ENCODE results near the gene TNFSF13.

Gene TNFSF13

DNA sequence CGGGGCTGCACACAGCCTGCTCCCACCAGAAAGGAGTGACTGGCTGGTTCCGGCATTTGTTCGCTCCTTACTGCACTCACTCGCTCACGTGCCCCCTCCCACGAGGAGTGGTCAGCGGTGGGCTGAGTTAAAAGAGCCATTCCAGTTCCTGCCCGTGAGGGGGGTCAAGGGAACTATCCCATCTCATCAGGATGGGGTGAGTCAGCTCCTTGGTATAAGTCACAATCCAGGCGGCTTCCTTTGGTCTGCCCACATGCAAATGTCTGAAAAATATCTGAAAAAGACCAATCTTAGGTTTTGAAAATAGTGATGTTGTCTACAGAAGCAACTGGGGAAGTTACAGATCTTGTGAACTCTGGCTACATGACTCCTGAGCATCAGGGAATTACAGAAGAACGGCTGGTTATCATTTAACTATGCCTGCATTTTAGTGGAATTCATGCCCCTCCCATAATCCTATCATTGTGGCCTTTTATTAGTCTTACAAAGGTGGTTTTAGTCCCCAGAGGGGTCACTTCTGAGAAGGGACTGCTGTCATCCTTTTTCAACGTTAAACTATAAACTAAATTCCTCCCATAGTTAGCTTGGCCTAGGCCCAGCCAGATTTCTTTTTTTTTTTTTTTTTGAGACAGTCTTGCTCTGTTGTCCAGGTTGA lies 19.5 kb upstream of the TNFSF13 start:
- DNase-seq (ENCODE audit: low spot score) (no peak), ATAC-seq (ENCODE audit: low read depth) (no peak)
- no peaks in the 10 kb centered on the region for H3K4me1 ChIP-seq (ENCODE audit: insufficient read depth, poor library complexity, severe bottlenecking)
- H3K4me3 ChIP-seq (ENCODE audit: severe bottlenecking): no peak overlapping the region
- no peaks in the 10 kb centered on the region for H3K9me3 ChIP-seq (ENCODE audit: severe bottlenecking)
- no peaks in the 10 kb centered on the region for H3K27me3 ChIP-seq (ENCODE audit: insufficient read depth, poor library complexity, severe bottlenecking)
- H3K27ac ChIP-seq (ENCODE audit: poor library complexity, severe bottlenecking): no peak overlapping the region
- TF ChIP-seq, protein P1, sequence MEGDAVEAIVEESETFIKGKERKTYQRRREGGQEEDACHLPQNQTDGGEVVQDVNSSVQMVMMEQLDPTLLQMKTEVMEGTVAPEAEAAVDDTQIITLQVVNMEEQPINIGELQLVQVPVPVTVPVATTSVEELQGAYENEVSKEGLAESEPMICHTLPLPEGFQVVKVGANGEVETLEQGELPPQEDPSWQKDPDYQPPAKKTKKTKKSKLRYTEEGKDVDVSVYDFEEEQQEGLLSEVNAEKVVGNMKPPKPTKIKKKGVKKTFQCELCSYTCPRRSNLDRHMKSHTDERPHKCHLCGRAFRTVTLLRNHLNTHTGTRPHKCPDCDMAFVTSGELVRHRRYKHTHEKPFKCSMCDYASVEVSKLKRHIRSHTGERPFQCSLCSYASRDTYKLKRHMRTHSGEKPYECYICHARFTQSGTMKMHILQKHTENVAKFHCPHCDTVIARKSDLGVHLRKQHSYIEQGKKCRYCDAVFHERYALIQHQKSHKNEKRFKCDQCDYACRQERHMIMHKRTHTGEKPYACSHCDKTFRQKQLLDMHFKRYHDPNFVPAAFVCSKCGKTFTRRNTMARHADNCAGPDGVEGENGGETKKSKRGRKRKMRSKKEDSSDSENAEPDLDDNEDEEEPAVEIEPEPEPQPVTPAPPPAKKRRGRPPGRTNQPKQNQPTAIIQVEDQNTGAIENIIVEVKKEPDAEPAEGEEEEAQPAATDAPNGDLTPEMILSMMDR (IDR thresholded peaks at IDR 0.05; ENCODE audit: poor library complexity, severe bottlenecking): no peak
- H3K36me3 ChIP-seq (ENCODE audit: low read depth): no peaks in the 10 kb centered on the region

DNA sequence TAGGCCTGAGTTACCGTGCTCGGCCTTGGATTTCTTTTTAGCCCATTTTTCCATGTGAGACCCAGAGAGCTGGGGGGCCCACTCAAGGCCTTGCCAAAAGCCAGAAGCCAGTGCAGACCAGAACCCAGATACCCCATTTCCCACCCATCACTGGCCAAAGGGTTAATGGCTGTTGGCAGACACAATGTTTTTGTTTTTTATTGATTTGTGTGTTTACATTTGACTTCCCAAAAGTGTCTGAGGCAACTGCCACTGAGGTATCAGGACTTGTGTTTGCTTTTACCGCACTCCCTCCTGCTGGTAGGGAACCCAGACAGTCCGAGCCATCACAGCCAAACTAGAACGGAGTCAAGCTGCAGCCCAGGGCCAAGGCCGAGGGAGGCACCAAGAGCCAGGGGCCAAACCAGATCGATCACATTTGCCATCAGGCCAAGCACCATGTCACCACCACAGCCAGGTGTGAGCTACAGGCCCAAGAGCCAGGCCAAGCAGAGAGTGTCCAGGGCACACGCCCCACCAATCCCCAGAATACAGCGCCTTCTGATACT lies 17.4 kb upstream of the TNFSF13 start:
- H3K4me1 ChIP-seq (ENCODE audit: insufficient read depth, poor library complexity, severe bottlenecking): no peaks in the 10 kb centered on the region
- no peak overlapping the region for H3K4me3 ChIP-seq (ENCODE audit: severe bottlenecking)
- TF ChIP-seq, protein P1 (IDR thresholded peaks at IDR 0.05; ENCODE audit: poor library complexity, severe bottlenecking): no peak
- no peak for ATAC-seq (ENCODE audit: low read depth)
- no peaks in the 10 kb centered on the region for H3K36me3 ChIP-seq (ENCODE audit: low read depth)
- DNase-seq (ENCODE audit: low spot score): no peak
- no peaks in the 10 kb centered on the region for H3K9me3 ChIP-seq (ENCODE audit: severe bottlenecking)
- H3K27me3 ChIP-seq (ENCODE audit: insufficient read depth, poor library complexity, severe bottlenecking): no peaks in the 10 kb centered on the region
- no peak overlapping the region for H3K27ac ChIP-seq (ENCODE audit: poor library complexity, severe bottlenecking)

DNA sequence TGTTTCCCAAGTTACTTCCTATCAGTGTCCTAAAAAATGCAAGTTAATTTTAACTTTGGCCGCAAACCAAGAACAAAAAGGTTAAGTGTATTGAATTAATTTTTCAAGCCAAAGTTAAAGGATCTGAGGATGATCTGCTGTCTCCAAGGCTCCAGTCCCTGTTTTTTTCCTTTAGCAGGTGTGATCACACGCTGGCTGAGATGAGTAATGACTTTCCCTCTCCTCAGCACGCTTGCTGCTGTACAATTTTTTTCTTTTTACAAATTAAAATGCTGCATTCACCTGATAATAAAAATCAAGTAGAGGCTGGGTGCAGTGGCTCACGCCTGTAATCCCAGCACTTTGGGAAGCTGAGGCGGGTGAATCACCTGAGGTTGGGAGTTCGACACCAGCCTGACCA lies 13.6 kb upstream of the TNFSF13 start:
- H3K4me1 ChIP-seq (ENCODE audit: insufficient read depth, poor library complexity, severe bottlenecking): no peaks in the 10 kb centered on the region
- no peak for ATAC-seq (ENCODE audit: low read depth)
- no peaks in the 10 kb centered on the region for H3K36me3 ChIP-seq (ENCODE audit: low read depth)
- no peaks in the 10 kb centered on the region for H3K27me3 ChIP-seq (ENCODE audit: insufficient read depth, poor library complexity, severe bottlenecking)
- H3K27ac ChIP-seq (ENCODE audit: poor library complexity, severe bottlenecking): no peak overlapping the region
- no peaks in the 10 kb centered on the region for H3K9me3 ChIP-seq (ENCODE audit: severe bottlenecking)
- no peak overlapping the region for H3K4me3 ChIP-seq (ENCODE audit: severe bottlenecking)
- no peak for DNase-seq (ENCODE audit: low spot score)
- TF ChIP-seq, protein P1 (IDR thresholded peaks at IDR 0.05; ENCODE audit: poor library complexity, severe bottlenecking): no peak

DNA sequence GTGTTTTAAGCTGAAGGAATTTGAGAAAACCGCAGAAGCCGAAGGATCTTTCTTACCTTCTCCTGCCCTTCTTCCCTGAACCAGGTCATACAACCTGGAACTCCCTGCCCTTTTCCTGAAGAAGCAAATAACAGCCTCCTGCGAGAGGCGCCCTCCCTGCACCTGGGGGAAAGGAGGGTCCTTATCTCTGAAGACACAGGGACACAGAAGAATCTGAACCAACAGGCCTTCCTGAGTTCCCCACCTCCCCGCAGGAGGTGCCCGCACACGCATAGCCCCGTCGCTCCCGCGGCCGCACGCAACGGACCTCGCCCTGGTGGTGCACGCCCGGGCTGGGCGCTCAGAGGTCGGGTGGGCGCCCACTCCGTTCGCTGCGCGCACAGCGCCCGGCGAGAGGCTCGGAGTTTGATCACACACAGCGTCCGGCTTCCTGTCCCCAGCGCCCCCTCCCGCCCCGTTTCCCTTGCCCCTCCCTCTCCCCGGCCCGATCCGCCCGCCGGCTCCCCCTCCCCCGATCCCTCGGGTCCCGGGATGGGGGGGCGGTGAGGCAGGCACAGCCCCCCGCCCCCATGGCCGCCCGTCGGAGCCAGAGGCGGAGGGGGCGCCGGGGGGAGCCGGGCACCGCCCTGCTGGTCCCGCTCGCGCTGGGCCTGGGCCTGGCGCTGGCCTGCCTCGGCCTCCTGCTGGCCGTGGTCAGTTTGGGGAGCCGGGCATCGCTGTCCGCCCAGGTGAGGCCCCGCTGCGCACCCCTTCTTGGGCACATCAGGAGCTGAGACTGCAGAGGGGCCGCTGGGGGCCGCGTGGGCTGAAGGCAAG lies 9.8 kb upstream of the TNFSF13 start, which contains the start of gene TNFSF12:
TNFSF12 (plus strand) TSS at position 474 of the 816 bp plus-strand sequence; CDS start at position 570, 96 bp downstream.
- Histone ChIP-seq H3K27me3 (ENCODE audit: insufficient read depth, poor library complexity, severe bottlenecking) (no peaks in the 10 kb centered on the region), H3K4me1 (ENCODE audit: insufficient read depth, poor library complexity, severe bottlenecking) (no peaks in the 10 kb centered on the region), H3K9me3 (ENCODE audit: severe bottlenecking) (no peaks in the 10 kb centered on the region), H3K36me3 (ENCODE audit: low read depth) (no peaks in the 10 kb centered on the region), H3K27ac (ENCODE audit: poor library complexity, severe bottlenecking) (peak within 1 kb of the TSS; percentile 39), H3K4me3 (ENCODE audit: severe bottlenecking) (peak within 1 kb of the TSS; percentile 32)
- TF ChIP-seq, protein P1 (IDR thresholded peaks at IDR 0.05; ENCODE audit: poor library complexity, severe bottlenecking): no peak
- ATAC-seq (ENCODE audit: low read depth) (peak; percentile 64), DNase-seq (ENCODE audit: low spot score) (no peak)
